Right atrium auricular region (tissue), 2 donors: ENCODE data around the gene SLC25A51. TPM values are rescaled to one million over a fixed set of nuclear protein-coding genes. Genes with fewer than 3 reads are reported as not detected.

Experiments used
- DNase-seq: peaks from one replicate; pipeline ENCODE4 v3.0.0-alpha.2; 2019; ENCODE audit warnings: low spot score
- H3K27ac ChIP-seq, 2 donors: fragments of 200-600 bp; sonication (generic); 1 replicate in 1 of 2; 2 replicates in 1 of 2; pipeline ENCODE4 v1.5.1; 2016 to 2019
- H3K27me3 ChIP-seq, 2 donors: fragments of 200-600 bp; sonication (generic); one replicate each; pipeline versions ENCODE4 v1.5.1 to v1.6.0; 2017 to 2019
- H3K36me3 ChIP-seq: fragments of 200-600 bp; sonication (generic); one replicate; pipeline ENCODE4 v1.5.1; 2016
- H3K4me1 ChIP-seq, 2 donors: fragments of 200-600 bp; sonication (generic); one replicate each; pipeline versions ENCODE4 v1.5.1 to v1.6.0; 2017 to 2019
- H3K4me3 ChIP-seq, 2 donors: fragments of 200-600 bp; sonication (generic); 1 replicate in 1 of 2; 2 replicates in 1 of 2; pipeline ENCODE4 v1.5.1; 2017 to 2019; ENCODE audit warnings: mild to moderate bottlenecking in 1 of 2, moderate library complexity in 1 of 2
- H3K9me3 ChIP-seq, 2 donors: fragments of 200-600 bp; sonication (generic); one replicate each; pipeline ENCODE4 v1.5.1; 2019
- CTCF ChIP-seq, 2 donors: fragments of 200-600 bp; sonication (generic); IDR thresholded peaks; one replicate each; pipeline ENCODE4 v1.5.1; 2019; ENCODE audit warnings: antibody characterized with exemption in 2 of 2
- total RNA-seq, 2 donors: library from RNA; depleted of rRNA; stranded (reverse); fragments of >200 nt; gene quantifications; one replicate each; pipeline ENCODE4 v1.1.0, GENCODE V29; 2016

Gene SLC25A51
- total RNA-seq, 2 donors from 2014 or later, result 23.5 to 27.1 TPM

DNA sequence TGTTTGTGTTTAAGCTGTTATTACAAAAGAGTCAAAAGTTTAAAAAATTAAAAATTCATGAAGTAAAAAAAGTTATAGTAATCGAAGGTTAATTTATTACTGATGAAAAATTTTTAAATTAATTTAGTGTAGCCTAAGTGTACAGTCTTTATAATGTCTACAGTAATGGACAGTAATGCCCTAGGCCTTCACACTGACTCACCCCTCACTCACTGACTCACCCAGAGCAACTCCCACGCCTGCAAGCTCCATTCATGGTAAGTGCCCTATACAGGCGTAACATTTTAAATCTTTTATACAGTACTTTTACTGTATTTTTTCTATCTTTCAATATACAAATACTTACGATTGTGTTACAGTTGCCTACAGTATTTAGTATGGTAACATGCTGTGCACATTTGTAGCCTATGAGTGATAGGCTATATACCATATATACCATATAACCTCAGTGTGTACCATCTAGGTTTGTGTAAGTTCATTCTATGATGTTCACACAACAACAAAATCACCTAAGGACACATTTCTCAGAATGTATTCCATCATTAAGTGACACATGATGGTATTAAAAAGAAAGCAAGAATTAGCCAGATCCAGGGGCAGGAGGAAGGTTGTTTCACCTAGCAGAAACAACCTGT lies 63.2 kb downstream of the SLC25A51 start:
- H3K4me1 ChIP-seq, result no peaks in the 10 kb centered on the region
- H3K36me3 ChIP-seq, result no peaks in the 10 kb centered on the region
- no peak overlapping the region for H3K4me3 ChIP-seq
- no peaks in the 10 kb centered on the region for H3K27me3 ChIP-seq
- no peak for TF ChIP-seq CTCF (IDR thresholded peaks at IDR 0.05)
- no peak overlapping the region for H3K27ac ChIP-seq
- no peak for DNase-seq
- no peaks in the 10 kb centered on the region for H3K9me3 ChIP-seq

DNA sequence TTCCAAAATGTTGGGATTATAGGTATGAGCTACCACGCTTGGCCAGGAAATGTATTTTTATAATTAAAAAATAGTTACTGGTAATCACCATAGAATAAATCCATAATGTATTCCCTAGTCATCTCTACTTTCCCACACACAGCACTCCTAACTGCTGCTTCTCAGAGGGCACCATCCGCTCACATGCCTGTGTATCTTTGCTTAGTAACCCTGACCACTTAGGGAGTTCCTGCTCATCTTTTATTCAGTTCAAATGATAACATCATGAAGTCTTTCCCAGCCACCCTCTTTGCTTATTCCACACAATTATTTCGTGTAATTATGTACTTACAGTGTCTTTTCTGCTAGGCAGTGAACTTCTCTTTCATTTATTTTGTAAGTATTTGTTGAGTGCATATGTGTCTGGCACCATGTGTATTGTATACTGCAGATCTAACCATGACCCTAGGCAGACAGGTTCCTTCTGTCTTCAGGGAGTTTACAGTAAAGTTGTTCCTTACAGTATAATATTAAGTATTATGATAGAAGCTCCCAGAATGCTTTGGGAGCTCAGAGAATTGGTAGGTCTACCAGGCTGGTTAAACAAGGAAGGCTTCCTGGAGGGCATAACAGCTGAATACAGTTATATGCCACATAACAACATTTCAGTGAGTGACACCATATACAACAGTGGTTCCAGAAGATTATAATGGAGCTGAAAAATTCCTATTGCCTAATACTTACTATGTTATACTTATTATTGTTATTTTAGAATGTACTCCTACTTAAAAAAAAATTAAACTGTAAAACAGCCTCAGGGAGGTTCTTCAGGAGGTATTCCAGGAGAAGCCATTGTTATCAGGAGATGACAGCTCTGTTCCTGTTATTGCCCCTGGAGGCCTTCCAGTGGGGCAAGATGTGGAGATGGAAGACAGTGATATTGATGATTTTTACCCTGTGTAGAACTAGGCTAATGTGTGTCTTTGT lies 64.1 kb downstream of the SLC25A51 start:
- Histone ChIP-seq H3K27me3 (no peaks in the 10 kb centered on the region), H3K4me1 (no peaks in the 10 kb centered on the region), H3K9me3 (no peaks in the 10 kb centered on the region), H3K36me3 (no peaks in the 10 kb centered on the region), H3K4me3 (no peak overlapping the region), H3K27ac (no peak overlapping the region)
- no peak for TF ChIP-seq CTCF (IDR thresholded peaks at IDR 0.05)
- no peak for DNase-seq

Other genes starting within 250 kb of the SLC25A51 start
- 1 to 10 TPM; 2.5 to 3.9 TPM for gene TRMT10B, start 150.3 kb downstream of the SLC25A51 start, total RNA-seq
- gene EXOSC3, start 119.1 kb downstream of the SLC25A51 start, total RNA-seq, result 10 to 100 TPM; 14.1 to 16.9 TPM
- gene DCAF10, start 103.3 kb downstream of the SLC25A51 start, total RNA-seq, result 10 to 100 TPM; 14.1 to 18.2 TPM
- 10 to 100 TPM; 33.9 to 39.9 TPM for gene SHB, start 165.1 kb upstream of the SLC25A51 start, total RNA-seq